Endothelial cell of umbilical vein (primary cell): ENCODE measurements around the gene TPCN2. TPM values are rescaled to one million over a fixed set of nuclear protein-coding genes. Genes with fewer than 3 reads are reported as not detected.

ENCODE experiments used
- BruUV-seq: library from RNA; stranded (reverse); fragments of 400-500 nt; replicated peaks from 2 replicates; lab custom pipeline; 2021; lab: Mats Ljungman, UMichigan
- CTCF ChIA-PET: fragments of 300-600, 350-600 bp; sonication (Branson Sonifier 250); formaldehyde crosslinking; loops from one replicate; lab custom pipeline; 2021; ENCODE audit warnings: antibody characterized with exemption, inconsistent platforms; lab: Charles Lee
- POLR2A ChIA-PET: fragments of 300-600, 350-600 bp; sonication (Branson Sonifier 250); formaldehyde crosslinking; loops from one replicate; lab custom pipeline; 2021; ENCODE audit warnings: antibody characterized with exemption, inconsistent platforms; lab: Charles Lee
- DNase-seq: peaks from one replicate; pipeline ENCODE4 v3.0.0-alpha.2; 2011; ENCODE audit warnings: low read depth, low spot score
- FAIRE-seq: peaks from 2 replicates; lab custom pipeline; 2011; peaks lifted over from hg19 to GRCh38; lab: Jason Lieb, UNC
- H2AFZ ChIP-seq: 2 replicates; pipeline ENCODE4 v1.6.0; 2012; ENCODE audit warnings: low read depth, low read length, control low read depth, inconsistent platforms
- H3K27ac ChIP-seq: 2 replicates; pipeline ENCODE4 v1.5.1; 2011; ENCODE audit warnings: low read depth, mild to moderate bottlenecking, control low read depth, low read length, moderate library complexity; ENCODE audit not compliant: insufficient read depth
- H3K27me3 ChIP-seq, 2 experiments: 2 replicates each; pipeline versions ENCODE4 v1.6.0 to v1.6.1; 2011; ENCODE audit warnings: low read length in 2 of 2, mixed read lengths in 1 of 2; ENCODE audit not compliant: control insufficient read depth in 2 of 2, insufficient read depth in 2 of 2
- H3K36me3 ChIP-seq, 2 experiments: 2 replicates in 1 of 2; 3 replicates in 1 of 2; pipeline ENCODE4 v1.5.1; 2011; ENCODE audit warnings: low read length in 2 of 2, mild to moderate bottlenecking in 1 of 2, moderate library complexity in 1 of 2; ENCODE audit not compliant: control insufficient read depth in 2 of 2, insufficient read depth in 2 of 2; ENCODE audit errors: extremely low read depth in 1 of 2
- H3K4me1 ChIP-seq: 3 replicates; pipeline ENCODE4 v1.5.1; 2011; ENCODE audit warnings: mild to moderate bottlenecking, low read length; ENCODE audit not compliant: control insufficient read depth, insufficient read depth; ENCODE audit errors: extremely low read depth
- H3K4me2 ChIP-seq: 2 replicates; pipeline ENCODE4 v1.6.1; 2011; ENCODE audit warnings: low read length, control low read depth, mixed read lengths; ENCODE audit not compliant: insufficient read depth
- H3K4me3 ChIP-seq, 3 experiments: fragments of 200-600 bp in 1 of 3; sonication (generic), shearing (Covaris generic) in 1 of 3; replicated peaks in 1 of 3; 2 replicates each; pipeline ENCODE4 v1.5.1; 2011 to 2016; ENCODE audit warnings: control low read depth in 3 of 3, low read length in 3 of 3, mild to moderate bottlenecking in 2 of 3, inconsistent platforms in 1 of 3, low read depth in 1 of 3, moderate library complexity in 1 of 3; ENCODE audit not compliant: insufficient read depth in 1 of 3
- H3K79me2 ChIP-seq: 2 replicates; pipeline ENCODE4 v1.6.0; 2012; ENCODE audit warnings: low read length, inconsistent platforms; ENCODE audit not compliant: control insufficient read depth, insufficient read depth
- H3K9ac ChIP-seq: replicated peaks from 2 replicates; pipeline ENCODE3; 2011; ENCODE audit warnings: low read length, control low read depth; ENCODE audit not compliant: insufficient read depth; ENCODE audit errors: extremely low read depth
- H3K9me1 ChIP-seq: replicated peaks from 3 replicates; pipeline ENCODE4 v1.6.0; 2011; ENCODE audit warnings: mild to moderate bottlenecking, low read length; ENCODE audit not compliant: control insufficient read depth, insufficient read depth; ENCODE audit errors: extremely low read depth
- H3K9me3 ChIP-seq: replicated peaks from 2 replicates; pipeline ENCODE4 v1.5.1; 2012; ENCODE audit warnings: low read length, inconsistent platforms; ENCODE audit not compliant: control insufficient read depth, insufficient read depth
- H4K20me1 ChIP-seq: replicated peaks from 2 replicates; pipeline ENCODE3; 2011; ENCODE audit warnings: mild to moderate bottlenecking, low read length; ENCODE audit not compliant: control insufficient read depth, insufficient read depth; ENCODE audit errors: extremely low read depth
- EZH2 ChIP-seq: IDR thresholded peaks from 2 replicates; pipeline ENCODE4 v1.6.1; 2012; ENCODE audit warnings: borderline replicate concordance, low read depth, mild to moderate bottlenecking, moderate library complexity, low read length, inconsistent platforms; ENCODE audit not compliant: severe bottlenecking
- GATA2 ChIP-seq: IDR thresholded peaks from 2 replicates; pipeline ENCODE4 v1.7.0; 2011; ENCODE audit warnings: low read depth, mild to moderate bottlenecking, moderate library complexity, mixed read lengths, low read length; ENCODE audit not compliant: insufficient read length, insufficient read depth
- JUN ChIP-seq: IDR thresholded peaks from 2 replicates; pipeline ENCODE4 v1.6.1; 2011; ENCODE audit warnings: borderline replicate concordance, low read depth; ENCODE audit not compliant: insufficient read length, insufficient read depth
- MAX ChIP-seq: IDR thresholded peaks from 2 replicates; pipeline ENCODE4 v1.6.1; 2011; ENCODE audit not compliant: insufficient read depth, insufficient read length
- MYC ChIP-seq: IDR thresholded peaks from one replicate; pipeline ENCODE4 v1.6.1; 2011; ENCODE audit warnings: mild to moderate bottlenecking, low read depth, low read length
- POLR2AphosphoS5 ChIP-seq: IDR thresholded peaks from 2 replicates; pipeline ENCODE4 v1.6.1; 2012; ENCODE audit warnings: low read depth, mild to moderate bottlenecking, control low read depth, low read length, moderate library complexity; ENCODE audit not compliant: insufficient read depth
- dilution Hi-C: fragments of 300-500 bp; cut with MboI; formaldehyde crosslinking; loops from one replicate; pipeline ENCODE4 v1.15.0; 2019; ENCODE audit warnings: low sequenced_read_pairs; ENCODE audit not compliant: extremely low pct_ligation_motif_present
- intact Hi-C: fragments of 100-400 bp; cut with micrococcal nuclease; formaldehyde crosslinking; loops from one replicate; pipeline ENCODE4 v1.10.0; 2022
- polyA plus RNA-seq, 4 experiments: library from polyadenylated mRNA; depleted of rRNA in 3 of 4; stranded (reverse) in 3 of 4; unstranded in 1 of 4; fragments of >200 nt; gene quantifications; 2 replicates each; pipeline versions ENCODE4 v1.2.1 to v1.2.3, GENCODE V29; 2011 to 2012; ENCODE audit warnings: missing spikeins in 1 of 4
- total RNA-seq: library from RNA; stranded (reverse); gene quantifications from 2 replicates; pipeline ENCODE4 v1.2.3, GENCODE V29; 2021
- TF ChIP-seq, protein P1 (sequence below), 2 donors: IDR thresholded peaks; 1 replicate in 1 of 2; 2 replicates in 1 of 2; pipeline ENCODE4 v1.5.1; 2011; ENCODE audit warnings: low read length in 2 of 2, mild to moderate bottlenecking in 2 of 2, moderate library complexity in 2 of 2, control low read depth in 1 of 2, inconsistent platforms in 1 of 2, low read depth in 1 of 2; ENCODE audit not compliant: insufficient read depth in 1 of 2; ENCODE audit errors: extremely low read depth in 1 of 2

The TPCN2 gene
- total and polyA plus RNA-seq, 2 donors (not counting 3 experiments of a cell fraction or from before 2014, with no cell fraction given) = 10.3 to 13.4 TPM

DNA sequence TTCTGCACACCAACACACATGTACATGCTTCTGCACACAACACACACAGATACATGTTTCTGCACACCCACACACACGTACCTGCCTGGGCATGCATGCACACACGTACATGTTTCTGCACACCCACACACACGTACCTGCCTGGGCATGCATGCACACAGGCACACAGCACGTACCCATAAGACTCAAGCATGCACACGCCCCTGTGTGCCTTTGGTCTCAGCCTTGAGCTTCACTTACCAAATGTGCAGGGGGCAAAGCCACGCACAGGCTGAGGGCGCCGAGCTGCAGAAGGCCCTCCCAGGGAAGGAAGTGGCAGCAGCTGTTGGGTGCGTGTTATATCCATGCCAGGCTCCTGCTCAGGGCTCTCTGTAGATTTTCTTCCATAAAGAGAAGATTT, 72.3 kb downstream of the TPCN2 start:
- H3K4me3 ChIP-seq = no peak overlapping the region
- H3K9ac ChIP-seq = no peak overlapping the region
- H3K79me2 ChIP-seq = no peaks in the 10 kb centered on the region
- no peak for DNase-seq
- H3K4me2 ChIP-seq = no peak overlapping the region
- dilution Hi-C loops = loop anchor here (25.0 kb wide), 1 partner anchor 541 kb away; no protein-coding TSS in a partner anchor
- CTCF ChIA-PET = interaction anchor here (1.1 to 1.8 kb wide), 2 partner anchors 11 to 20 kb away, joined by 4 to 8 read pairs; no protein-coding TSS in a partner anchor
- H3K36me3 ChIP-seq = no peaks in the 10 kb centered on the region
- TF ChIP-seq, protein P1, sequence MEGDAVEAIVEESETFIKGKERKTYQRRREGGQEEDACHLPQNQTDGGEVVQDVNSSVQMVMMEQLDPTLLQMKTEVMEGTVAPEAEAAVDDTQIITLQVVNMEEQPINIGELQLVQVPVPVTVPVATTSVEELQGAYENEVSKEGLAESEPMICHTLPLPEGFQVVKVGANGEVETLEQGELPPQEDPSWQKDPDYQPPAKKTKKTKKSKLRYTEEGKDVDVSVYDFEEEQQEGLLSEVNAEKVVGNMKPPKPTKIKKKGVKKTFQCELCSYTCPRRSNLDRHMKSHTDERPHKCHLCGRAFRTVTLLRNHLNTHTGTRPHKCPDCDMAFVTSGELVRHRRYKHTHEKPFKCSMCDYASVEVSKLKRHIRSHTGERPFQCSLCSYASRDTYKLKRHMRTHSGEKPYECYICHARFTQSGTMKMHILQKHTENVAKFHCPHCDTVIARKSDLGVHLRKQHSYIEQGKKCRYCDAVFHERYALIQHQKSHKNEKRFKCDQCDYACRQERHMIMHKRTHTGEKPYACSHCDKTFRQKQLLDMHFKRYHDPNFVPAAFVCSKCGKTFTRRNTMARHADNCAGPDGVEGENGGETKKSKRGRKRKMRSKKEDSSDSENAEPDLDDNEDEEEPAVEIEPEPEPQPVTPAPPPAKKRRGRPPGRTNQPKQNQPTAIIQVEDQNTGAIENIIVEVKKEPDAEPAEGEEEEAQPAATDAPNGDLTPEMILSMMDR (IDR thresholded peaks at IDR 0.05; ENCODE audit: extremely low read depth in 1 of 2, insufficient read depth in 1 of 2, low read depth in 1 of 2, low read length in 2 of 2) = no peak
- TF ChIP-seq JUN (no peak), POLR2AphosphoS5 (no peak), GATA2 (no peak), MYC (no peak), EZH2 (no peak), MAX (no peak)
- H3K9me3 ChIP-seq = no peaks in the 10 kb centered on the region
- FAIRE-seq = no peak
- intact Hi-C loops = loop anchor here (10.0 kb wide), 1 partner anchor 144 kb away; no protein-coding TSS in a partner anchor
- no peaks in the 10 kb centered on the region for H4K20me1 ChIP-seq
- H3K4me1 ChIP-seq = peaks cover 18% of the 10 kb centered on the region
- H3K27me3 ChIP-seq = no peaks in the 10 kb centered on the region
- no peak overlapping the region for H3K27ac ChIP-seq
- POLR2A ChIA-PET = no interaction called here
- no peak overlapping the region for H2AFZ ChIP-seq
- BruUV-seq = no TSS peak
- H3K9me1 ChIP-seq = no peaks in the 10 kb centered on the region
